ENCODE data around the gene CERK. TPM values are rescaled to one million over a fixed set of nuclear protein-coding genes. Genes with fewer than 3 reads are reported as not detected.
A peak's percentile ranks its signal among the peaks of the same experiment; 100 is the strongest.

Gene CERK
- total and polyA plus RNA-seq, 2 of the 13 experiments (the other 11 are each of a cell fraction or from before 2014, with no cell fraction given), result 40.3 to 41.9 TPM

GRCh38 chr22:46638601-46639431 is 99.2 kb downstream of the CERK start (continued):
- TF ChIP-seq RERE (CRISPR knock-in tag; IDR thresholded peaks at IDR 0.05; ENCODE audit: low read depth) (peak; percentile 55; the same call in 1 of the 2 replicates), AKAP8 (CRISPR knock-in tag; IDR thresholded peaks at IDR 0.05) (0 out of 2 replicates have a peak, but pooled peaks have one; percentile 60), ZFP62 (CRISPR knock-in tag; IDR thresholded peaks at IDR 0.05) (no peak), ZHX1 (CRISPR knock-in tag; IDR thresholded peaks at IDR 0.05; ENCODE audit: low read depth) (peak; percentile 97), SMAD9 (CRISPR knock-in tag; IDR thresholded peaks at IDR 0.05) (no peak), ZNF720 (CRISPR knock-in tag; IDR thresholded peaks at IDR 0.05) (no peak), SKI (IDR thresholded peaks at IDR 0.05; ENCODE audit: partially characterized antibody) (peak; percentile 93), SAP130 (CRISPR knock-in tag; IDR thresholded peaks at IDR 0.05; ENCODE audit: low read depth) (peak; percentile 81), RELA (CRISPR knock-in tag; IDR thresholded peaks at IDR 0.05) (no peak), MTA3 (CRISPR knock-in tag; IDR thresholded peaks at IDR 0.05) (no peak), ZBTB25 (CRISPR knock-in tag; IDR thresholded peaks at IDR 0.05) (no peak), ZNF574 (CRISPR knock-in tag; IDR thresholded peaks at IDR 0.05) (peak; percentile 52; the same call in 1 of the 2 replicates), THRA (CRISPR knock-in tag; IDR thresholded peaks at IDR 0.05; ENCODE audit: borderline replicate concordance) (peak; percentile 65; the same call in 1 of the 2 replicates), ATF7-NPFF (CRISPR knock-in tag; IDR thresholded peaks at IDR 0.05; ENCODE audit: low read depth) (no peak), ZBTB38 (CRISPR knock-in tag; IDR thresholded peaks at IDR 0.05) (peak; percentile 98)

Data from HepG2 (cell line).